ENCODE data around the gene SEMA6B. TPM values are rescaled to one million over a fixed set of nuclear protein-coding genes. Genes with fewer than 3 reads are reported as not detected.
A peak's percentile ranks its signal among the peaks of the same experiment; 100 is the strongest.
"Not testable (repeated sequence)": the region's sequence is repeated elsewhere in the genome, so short reads cannot be mapped to it uniquely, and the experiment has no call there.

The SEMA6B gene
- polyA plus RNA-seq, 1 donor, result 3.3 TPM

DNA sequence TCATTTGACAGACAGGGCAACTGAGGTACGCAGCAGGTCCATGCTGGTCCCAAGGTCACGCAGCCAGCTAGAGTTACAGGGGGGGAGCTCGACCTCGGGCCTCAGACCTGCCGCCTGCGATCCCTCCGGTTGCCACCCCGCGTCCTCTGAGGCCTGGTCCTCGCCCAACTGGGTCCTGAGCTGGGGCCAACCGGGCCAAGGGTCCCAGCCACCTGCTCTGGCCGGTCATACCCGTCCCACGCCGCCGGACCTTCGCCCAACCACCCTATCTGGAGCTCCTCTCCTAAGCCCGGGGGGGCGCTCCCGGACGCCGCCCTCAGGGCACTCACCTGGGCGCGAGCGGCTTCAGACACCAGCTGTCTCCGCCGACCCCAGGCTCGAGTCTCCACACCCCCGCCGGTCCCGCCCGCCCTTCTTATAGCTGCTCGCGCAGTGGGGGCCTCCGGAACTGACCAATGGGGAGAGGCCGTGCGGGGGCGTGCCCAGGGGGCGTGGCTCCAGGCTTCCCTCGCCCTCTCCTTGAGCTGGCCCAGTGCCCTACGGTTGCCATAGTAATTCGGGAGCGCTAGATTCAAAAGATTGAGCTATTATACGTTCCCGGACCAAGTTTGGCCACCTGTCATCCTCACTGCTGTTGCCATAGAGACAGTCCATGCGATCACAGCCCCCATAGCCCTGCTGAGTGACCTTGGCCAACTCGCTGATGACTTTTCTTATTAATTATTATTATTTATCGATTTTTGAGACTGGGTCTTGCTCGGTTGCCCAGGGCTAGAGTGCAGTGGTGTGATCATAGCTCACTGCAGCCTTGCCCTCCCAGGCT, 24.4 kb downstream of the SEMA6B start, which contains the start of gene PLIN5:
TSS of gene PLIN5 (minus strand) at position 389 of the 823 bp plus-strand sequence. CDS start 1,150 bp downstream, outside the sequence.
- Histone ChIP-seq H3K4me1 (ENCODE audit: control insufficient read depth, insufficient read depth, low read length) (peaks cover 8% of the 10 kb centered on the region), H3K4me3 (ENCODE audit: low read length) (no peak within 1 kb of the TSS), H3K27me3 (ENCODE audit: control insufficient read depth, insufficient read depth, low read length) (peaks cover 13% of the 10 kb centered on the region), H3K9me3 (ENCODE audit: control insufficient read depth, low read depth, low read length) (peaks cover 4% of the 10 kb centered on the region), H3K36me3 (ENCODE audit: control insufficient read depth, insufficient read depth, low read length) (no peaks in the 10 kb centered on the region), H3K27ac (ENCODE audit: low read length) (no peak within 1 kb of the TSS)
- DNase-seq, result peak; percentile 37 to 56
- 60% methylated on average over 2 of the region's 49 CpGs for WGBS (ENCODE audit: insufficient coverage, low lambda C conversion rate)

DNA sequence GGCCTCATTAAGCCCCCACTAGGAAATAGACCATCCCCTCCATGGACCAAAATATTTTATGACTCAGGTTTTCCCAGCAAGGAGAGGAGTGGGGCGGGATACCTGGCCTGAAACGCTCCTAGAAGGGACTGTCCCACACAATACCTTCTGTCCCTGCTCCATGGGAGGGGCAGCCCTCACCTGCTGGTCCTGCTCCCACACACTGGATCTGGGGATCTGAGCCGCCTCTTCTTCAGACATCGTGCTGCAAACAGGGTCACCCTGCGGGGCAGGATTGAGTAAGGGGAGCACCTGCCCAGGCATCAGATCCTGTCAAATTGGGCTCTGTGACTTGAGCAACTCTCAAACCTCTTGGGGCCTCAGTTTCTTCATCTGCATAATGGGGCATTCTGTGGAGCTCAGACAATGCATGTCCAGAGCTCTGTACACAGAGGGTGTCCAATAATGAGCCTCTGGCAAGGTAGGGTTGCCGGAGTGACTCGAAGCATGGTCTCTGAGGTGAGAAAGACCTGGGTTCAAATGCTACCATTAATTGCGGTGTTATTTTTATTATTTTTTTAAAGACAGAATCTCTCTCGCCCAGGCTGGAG, 25.6 kb downstream of the SEMA6B start:
- no peak for DNase-seq
- H3K36me3 ChIP-seq (ENCODE audit: control insufficient read depth, insufficient read depth, low read length), result no peaks in the 10 kb centered on the region
- peaks cover 13% of the 10 kb centered on the region for H3K27me3 ChIP-seq (ENCODE audit: control insufficient read depth, insufficient read depth, low read length)
- peaks cover 4% of the 10 kb centered on the region for H3K9me3 ChIP-seq (ENCODE audit: control insufficient read depth, low read depth, low read length)
- WGBS (ENCODE audit: insufficient coverage, low lambda C conversion rate), result 100% methylated on average over 1 of the region's 9 CpGs
- peaks cover 8% of the 10 kb centered on the region for H3K4me1 ChIP-seq (ENCODE audit: control insufficient read depth, insufficient read depth, low read length)
- no peak overlapping the region for H3K27ac ChIP-seq (ENCODE audit: low read length)
- no peak overlapping the region for H3K4me3 ChIP-seq (ENCODE audit: low read length)

DNA sequence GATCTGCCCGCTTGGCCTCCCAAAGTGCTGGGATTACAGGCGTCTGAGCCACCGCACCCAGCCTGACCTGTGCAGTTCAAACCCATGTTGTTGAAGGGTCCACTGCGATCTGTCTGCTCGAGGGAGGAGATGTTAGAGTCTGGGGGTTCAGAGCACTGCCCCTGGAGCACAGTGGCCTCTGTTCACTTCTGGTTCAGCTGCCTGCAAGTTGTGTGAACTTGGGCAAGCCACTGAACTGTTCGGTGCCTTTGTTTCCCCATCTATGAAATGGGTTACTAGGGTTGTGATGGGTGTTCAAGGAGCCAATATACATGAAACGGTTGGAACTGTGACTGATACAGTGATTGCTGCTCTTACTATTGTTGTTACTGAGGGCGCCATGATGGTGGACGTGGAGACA, 26.1 kb downstream of the SEMA6B start:
- no peaks in the 10 kb centered on the region for H3K36me3 ChIP-seq (ENCODE audit: control insufficient read depth, insufficient read depth, low read length)
- no peak overlapping the region for H3K27ac ChIP-seq (ENCODE audit: low read length)
- H3K27me3 ChIP-seq (ENCODE audit: control insufficient read depth, insufficient read depth, low read length), result peaks cover 13% of the 10 kb centered on the region
- peaks cover 8% of the 10 kb centered on the region for H3K4me1 ChIP-seq (ENCODE audit: control insufficient read depth, insufficient read depth, low read length)
- H3K9me3 ChIP-seq (ENCODE audit: control insufficient read depth, low read depth, low read length), result peaks cover 4% of the 10 kb centered on the region
- no peak for DNase-seq
- no peak overlapping the region for H3K4me3 ChIP-seq (ENCODE audit: low read length)
- WGBS (ENCODE audit: insufficient coverage, low lambda C conversion rate), result no CpG with 5 or more reads among the region's 9 CpGs

- Histone ChIP-seq H3K4me3 (ENCODE audit: low read length) (no peak overlapping the region), H3K36me3 (ENCODE audit: control insufficient read depth, insufficient read depth, low read length) (no peaks in the 10 kb centered on the region), H3K27me3 (ENCODE audit: control insufficient read depth, insufficient read depth, low read length) (peaks cover 13% of the 10 kb centered on the region), H3K4me1 (ENCODE audit: control insufficient read depth, insufficient read depth, low read length) (peaks cover 8% of the 10 kb centered on the region), H3K9me3 (ENCODE audit: control insufficient read depth, low read depth, low read length) (peaks cover 4% of the 10 kb centered on the region), H3K27ac (ENCODE audit: low read length) (no peak overlapping the region)
- no peak for DNase-seq
- WGBS (ENCODE audit: insufficient coverage, low lambda C conversion rate), result 50% methylated on average over 1 of the region's 28 CpGs
Observed at GRCh38 chr19:4531562-4532165, 27.8 kb downstream of the SEMA6B start.

DNA sequence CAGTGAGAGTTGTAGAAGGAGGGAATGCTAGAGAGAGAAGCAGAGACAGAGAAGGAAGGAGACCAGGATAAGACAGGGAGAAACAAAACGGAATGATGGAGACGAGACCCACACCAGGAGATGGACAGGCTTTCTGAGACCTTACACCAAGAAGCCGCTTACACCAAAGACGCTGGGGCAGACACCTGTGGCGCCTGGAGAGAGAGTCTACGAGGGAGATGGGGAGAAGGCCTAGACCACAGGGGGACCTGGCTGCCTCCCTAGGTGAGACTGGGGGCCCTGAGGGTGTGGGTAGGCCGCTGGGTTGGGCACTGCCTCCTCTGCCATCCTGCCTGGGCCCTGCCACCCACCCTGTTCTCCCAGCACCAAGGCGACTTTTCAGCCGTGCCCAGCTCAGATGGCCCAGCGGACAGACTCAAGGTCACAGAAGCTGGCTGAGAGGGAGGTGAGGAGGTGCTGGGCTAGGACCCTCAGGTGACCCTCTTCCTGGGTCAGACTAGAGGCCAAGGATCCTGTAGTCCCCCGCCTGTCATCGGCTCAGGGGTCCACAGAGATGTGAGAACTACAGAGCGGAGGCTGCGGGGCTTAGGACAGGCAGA, 29.5 kb downstream of the SEMA6B start:
- H3K27me3 ChIP-seq (ENCODE audit: control insufficient read depth, insufficient read depth, low read length), result peaks cover 8% of the 10 kb centered on the region
- no peak overlapping the region for H3K27ac ChIP-seq (ENCODE audit: low read length)
- no peak for DNase-seq
- no peaks in the 10 kb centered on the region for H3K4me1 ChIP-seq (ENCODE audit: control insufficient read depth, insufficient read depth, low read length)
- H3K9me3 ChIP-seq (ENCODE audit: control insufficient read depth, low read depth, low read length), result peaks cover 2% of the 10 kb centered on the region
- WGBS (ENCODE audit: insufficient coverage, low lambda C conversion rate), result 57% methylated on average over 1 of the region's 14 CpGs
- no peaks in the 10 kb centered on the region for H3K36me3 ChIP-seq (ENCODE audit: control insufficient read depth, insufficient read depth, low read length)
- no peak overlapping the region for H3K4me3 ChIP-seq (ENCODE audit: low read length)

DNA sequence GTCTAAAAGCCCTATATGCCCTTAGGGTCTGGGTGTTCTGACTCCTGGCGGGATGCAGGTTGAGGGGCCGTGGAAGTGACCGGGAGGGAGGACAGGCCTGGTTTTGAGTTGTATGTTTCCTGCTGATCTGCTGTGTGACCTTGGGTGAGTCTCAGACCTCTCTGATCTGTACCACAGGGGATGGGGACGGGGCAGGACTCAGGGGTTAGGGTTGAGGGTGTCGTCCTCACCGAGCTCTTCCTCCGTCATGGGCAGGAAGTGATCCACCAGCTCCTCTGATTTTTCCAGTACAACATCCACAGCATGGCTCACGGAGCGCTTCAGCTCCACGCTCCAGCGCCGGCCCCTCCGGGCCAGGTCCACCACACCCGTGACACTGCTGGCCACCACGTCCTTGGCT, 30.6 kb downstream of the SEMA6B start:
- WGBS (ENCODE audit: insufficient coverage, low lambda C conversion rate), result no CpG with 5 or more reads among the region's 15 CpGs
- no peak for DNase-seq
- H3K27ac ChIP-seq (ENCODE audit: low read length), result no peak overlapping the region
- no peaks in the 10 kb centered on the region for H3K36me3 ChIP-seq (ENCODE audit: control insufficient read depth, insufficient read depth, low read length)
- H3K4me3 ChIP-seq (ENCODE audit: low read length), result no peak overlapping the region
- no peaks in the 10 kb centered on the region for H3K9me3 ChIP-seq (ENCODE audit: control insufficient read depth, low read depth, low read length)
- no peaks in the 10 kb centered on the region for H3K27me3 ChIP-seq (ENCODE audit: control insufficient read depth, insufficient read depth, low read length)
- no peaks in the 10 kb centered on the region for H3K4me1 ChIP-seq (ENCODE audit: control insufficient read depth, insufficient read depth, low read length)

DNA sequence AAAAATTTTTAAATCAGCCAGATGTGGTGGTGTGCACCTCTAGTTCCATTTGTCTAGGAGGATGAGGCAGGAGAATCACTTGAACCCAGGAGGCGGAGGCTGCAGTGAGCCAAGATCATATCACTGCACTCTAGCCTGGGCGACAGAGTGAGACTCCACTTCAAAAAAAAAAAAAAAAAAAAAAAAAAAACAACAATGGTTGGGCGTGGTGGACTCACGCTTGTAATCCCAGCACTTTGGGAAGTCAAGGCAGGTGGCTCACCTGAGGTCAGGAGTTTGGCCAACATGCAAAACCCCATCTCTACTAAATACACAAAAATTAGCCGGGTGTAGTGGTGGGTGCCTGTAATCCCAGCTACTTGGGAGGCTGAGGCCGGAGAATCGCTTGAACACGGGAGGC, 32.1 kb downstream of the SEMA6B start:
- WGBS (ENCODE audit: insufficient coverage, low lambda C conversion rate), result 83% methylated on average over 2 of the region's 8 CpGs
- not testable (repeated sequence) for H3K27me3 ChIP-seq (ENCODE audit: control insufficient read depth, insufficient read depth, low read length); H3K9me3 ChIP-seq (ENCODE audit: control insufficient read depth, low read depth, low read length); H3K27ac ChIP-seq (ENCODE audit: low read length); H3K36me3 ChIP-seq (ENCODE audit: control insufficient read depth, insufficient read depth, low read length); H3K4me3 ChIP-seq (ENCODE audit: low read length); H3K4me1 ChIP-seq (ENCODE audit: control insufficient read depth, insufficient read depth, low read length); DNase-seq

- no peaks in the 10 kb centered on the region for H3K27me3 ChIP-seq (ENCODE audit: control insufficient read depth, insufficient read depth, low read length)
- WGBS (ENCODE audit: insufficient coverage, low lambda C conversion rate), result 100% methylated on average over 1 of the region's 23 CpGs
- H3K27ac ChIP-seq (ENCODE audit: low read length), result no peak overlapping the region
- DNase-seq, result no peak
- no peaks in the 10 kb centered on the region for H3K36me3 ChIP-seq (ENCODE audit: control insufficient read depth, insufficient read depth, low read length)
- H3K4me1 ChIP-seq (ENCODE audit: control insufficient read depth, insufficient read depth, low read length), result no peaks in the 10 kb centered on the region
- H3K4me3 ChIP-seq (ENCODE audit: low read length), result no peak overlapping the region
- no peaks in the 10 kb centered on the region for H3K9me3 ChIP-seq (ENCODE audit: control insufficient read depth, low read depth, low read length)
Observed at GRCh38 chr19:4525563-4526002, 33.9 kb downstream of the SEMA6B start.

DNA sequence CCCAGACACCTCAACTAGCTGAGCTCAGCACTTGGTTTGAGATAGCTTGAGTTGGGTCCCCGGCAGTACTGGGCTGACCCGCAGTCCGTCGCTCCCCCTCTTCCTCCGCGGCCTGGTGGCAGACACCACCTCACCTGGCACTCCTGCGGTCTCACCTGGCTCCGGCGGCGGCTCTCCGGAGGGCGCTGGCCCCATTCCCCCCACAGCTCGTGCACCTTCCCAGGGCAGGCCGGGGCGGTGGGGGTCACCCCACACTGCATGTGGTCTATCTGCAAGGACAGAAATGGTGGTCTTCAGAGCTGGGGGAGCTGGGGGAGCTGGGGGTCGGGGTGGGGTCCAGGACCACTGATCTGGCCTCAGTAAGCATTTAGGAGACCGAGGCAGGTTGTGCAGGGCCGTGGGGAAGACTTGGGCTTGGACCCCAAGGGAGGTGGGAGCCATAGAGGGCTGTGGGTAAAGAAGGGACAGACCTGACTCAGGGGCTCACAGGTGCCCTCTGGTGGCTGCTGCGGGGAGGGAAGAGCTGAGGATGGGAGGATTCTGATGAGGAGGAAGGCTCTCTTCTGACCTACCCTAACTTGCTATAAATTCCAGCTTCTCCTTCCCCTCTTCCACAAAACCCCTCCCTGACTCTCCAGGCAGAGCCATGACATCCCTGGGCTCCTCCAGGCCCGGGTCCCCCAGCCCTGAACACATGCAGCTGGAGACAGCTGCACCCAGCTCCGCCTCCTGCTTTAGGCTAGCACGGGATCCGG, 34.5 kb downstream of the SEMA6B start:
- H3K4me3 ChIP-seq (ENCODE audit: low read length), result no peak overlapping the region
- no peaks in the 10 kb centered on the region for H3K27me3 ChIP-seq (ENCODE audit: control insufficient read depth, insufficient read depth, low read length)
- no peaks in the 10 kb centered on the region for H3K9me3 ChIP-seq (ENCODE audit: control insufficient read depth, low read depth, low read length)
- H3K4me1 ChIP-seq (ENCODE audit: control insufficient read depth, insufficient read depth, low read length), result no peaks in the 10 kb centered on the region
- no peak for DNase-seq
- WGBS (ENCODE audit: insufficient coverage, low lambda C conversion rate), result no CpG with 5 or more reads among the region's 23 CpGs
- H3K27ac ChIP-seq (ENCODE audit: low read length), result no peak overlapping the region
- H3K36me3 ChIP-seq (ENCODE audit: control insufficient read depth, insufficient read depth, low read length), result no peaks in the 10 kb centered on the region
